Uterus (tissue), 2 donors: ENCODE measurements around the gene OTOGL.

Source experiments
- CTCF ChIP-seq, 4 experiments: fragments of 200-600 bp in 2 of 4; fragments of 450-650 bp in 2 of 4; sonication (generic) in 2 of 4; IDR thresholded peaks; one replicate each; pipeline ENCODE4 v1.5.1; 2016 to 2019; ENCODE audit warnings: antibody characterized with exemption in 4 of 4, mild to moderate bottlenecking in 2 of 4, moderate library complexity in 1 of 4
- POLR2A ChIP-seq, 2 donors: fragments of 450-650 bp; IDR thresholded peaks; one replicate each; pipeline ENCODE4 v1.6.1; 2016; ENCODE audit warnings: antibody characterized with exemption in 2 of 2, mild to moderate bottlenecking in 1 of 2, moderate library complexity in 1 of 2

DNA sequence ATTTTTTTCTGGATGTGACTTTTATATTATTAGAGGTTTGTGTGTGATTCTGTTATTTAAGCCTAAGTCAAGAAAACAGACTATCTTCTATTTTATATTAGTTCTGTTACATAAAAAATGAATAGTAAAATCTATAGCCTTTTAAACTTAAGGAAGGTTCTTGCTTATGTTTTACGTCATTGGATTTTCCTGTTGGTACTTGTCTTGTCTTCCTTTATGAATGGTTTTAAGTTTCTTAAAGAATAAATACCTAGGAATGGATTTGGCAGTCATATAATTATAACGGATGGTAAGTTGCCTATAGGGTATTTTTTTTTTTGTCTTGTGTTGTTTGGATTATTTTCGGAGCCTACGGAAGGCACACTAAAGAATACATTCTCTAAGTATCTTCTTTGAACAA is 182.9 kb downstream of the OTOGL start:
- TF ChIP-seq CTCF (IDR thresholded peaks at IDR 0.05) = no peak
- no peak for TF ChIP-seq POLR2A (IDR thresholded peaks at IDR 0.05)
